Spleen (tissue), 7 donors: ENCODE data around the gene TSPOAP1.

Experiments used
- POLR2A ChIP-seq, 3 donors: fragments of 450-650 bp; IDR thresholded peaks; one replicate each; pipeline ENCODE4 v1.5.1; 2017; ENCODE audit warnings: antibody characterized with exemption in 3 of 3, mild to moderate bottlenecking in 1 of 3
- POLR2AphosphoS5 ChIP-seq, 3 donors: sonication (generic); formaldehyde crosslinking; IDR thresholded peaks; one replicate each; pipeline ENCODE4 v1.5.1; 2017; ENCODE audit warnings: antibody characterized with exemption in 3 of 3
- TF ChIP-seq, protein P1 (sequence below), 11 experiments: fragments of 200-600 bp in 7 of 11; fragments of 450-650 bp in 4 of 11; sonication (generic) in 4 of 11; IDR thresholded peaks in 8 of 11; conservative IDR thresholded peaks in 3 of 11; 1 replicate in 7 of 11; 2 replicates in 4 of 11; pipeline versions ENCODE4 v1.4.0 to v1.8.0; 2016 to 2021; ENCODE audit warnings: antibody characterized with exemption in 11 of 11, inconsistent platforms in 4 of 11, mild to moderate bottlenecking in 1 of 11
- donor health status: DM: no; HTN: no; CAD: no; lungs with moderate emphysema.
- donor health status: DM: no; HTN: no; CAD: no.
- donor health status: DM: no; HTN: no; CAD: no.

GRCh38 chr17:58351831-58352595, 23.4 kb upstream of the TSPOAP1 start, which contains the start of gene SUPT4H1:
- TF ChIP-seq, protein P1, sequence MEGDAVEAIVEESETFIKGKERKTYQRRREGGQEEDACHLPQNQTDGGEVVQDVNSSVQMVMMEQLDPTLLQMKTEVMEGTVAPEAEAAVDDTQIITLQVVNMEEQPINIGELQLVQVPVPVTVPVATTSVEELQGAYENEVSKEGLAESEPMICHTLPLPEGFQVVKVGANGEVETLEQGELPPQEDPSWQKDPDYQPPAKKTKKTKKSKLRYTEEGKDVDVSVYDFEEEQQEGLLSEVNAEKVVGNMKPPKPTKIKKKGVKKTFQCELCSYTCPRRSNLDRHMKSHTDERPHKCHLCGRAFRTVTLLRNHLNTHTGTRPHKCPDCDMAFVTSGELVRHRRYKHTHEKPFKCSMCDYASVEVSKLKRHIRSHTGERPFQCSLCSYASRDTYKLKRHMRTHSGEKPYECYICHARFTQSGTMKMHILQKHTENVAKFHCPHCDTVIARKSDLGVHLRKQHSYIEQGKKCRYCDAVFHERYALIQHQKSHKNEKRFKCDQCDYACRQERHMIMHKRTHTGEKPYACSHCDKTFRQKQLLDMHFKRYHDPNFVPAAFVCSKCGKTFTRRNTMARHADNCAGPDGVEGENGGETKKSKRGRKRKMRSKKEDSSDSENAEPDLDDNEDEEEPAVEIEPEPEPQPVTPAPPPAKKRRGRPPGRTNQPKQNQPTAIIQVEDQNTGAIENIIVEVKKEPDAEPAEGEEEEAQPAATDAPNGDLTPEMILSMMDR (IDR thresholded peaks at IDR 0.05 in 8 of 11, conservative IDR thresholded peaks at IDR 0.05 in 3 of 11), result peak in 7 of 11 experiments; percentile 12 to 49 (median 33)
- TF ChIP-seq POLR2AphosphoS5 (IDR thresholded peaks at IDR 0.05), result peak; percentile 95 to 97 (median 96)
- peak; percentile 39 to 90 (median 90) for TF ChIP-seq POLR2A (IDR thresholded peaks at IDR 0.05)
